ENCODE results near the gene ARHGAP42.

Gene ARHGAP42

DNA sequence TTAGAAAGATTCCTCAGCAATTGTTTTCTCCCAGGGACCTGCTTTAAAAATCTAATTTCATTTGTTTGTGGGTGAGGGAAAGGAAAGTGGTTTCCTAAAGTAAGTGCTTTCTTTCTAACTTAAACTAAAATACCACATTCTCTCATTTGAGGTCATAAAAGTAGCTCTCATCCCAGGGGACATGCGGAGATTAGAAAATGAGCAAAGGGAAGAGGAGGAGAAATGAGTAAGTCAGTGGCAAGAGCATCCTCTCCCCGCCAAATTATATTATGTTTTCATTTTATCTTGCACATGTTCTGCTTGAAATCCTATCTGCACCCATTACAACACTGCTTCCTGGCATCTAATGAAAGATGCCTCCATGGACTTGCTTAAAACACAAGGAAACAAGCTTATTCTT lies 191.4 kb downstream of the ARHGAP42 start:
- ChIA-PET POLR2A (no interaction called here), CTCF (no interaction called here)
- DNase-seq (ENCODE audit: extremely low spot score): no peak
- TF ChIP-seq, protein P1, sequence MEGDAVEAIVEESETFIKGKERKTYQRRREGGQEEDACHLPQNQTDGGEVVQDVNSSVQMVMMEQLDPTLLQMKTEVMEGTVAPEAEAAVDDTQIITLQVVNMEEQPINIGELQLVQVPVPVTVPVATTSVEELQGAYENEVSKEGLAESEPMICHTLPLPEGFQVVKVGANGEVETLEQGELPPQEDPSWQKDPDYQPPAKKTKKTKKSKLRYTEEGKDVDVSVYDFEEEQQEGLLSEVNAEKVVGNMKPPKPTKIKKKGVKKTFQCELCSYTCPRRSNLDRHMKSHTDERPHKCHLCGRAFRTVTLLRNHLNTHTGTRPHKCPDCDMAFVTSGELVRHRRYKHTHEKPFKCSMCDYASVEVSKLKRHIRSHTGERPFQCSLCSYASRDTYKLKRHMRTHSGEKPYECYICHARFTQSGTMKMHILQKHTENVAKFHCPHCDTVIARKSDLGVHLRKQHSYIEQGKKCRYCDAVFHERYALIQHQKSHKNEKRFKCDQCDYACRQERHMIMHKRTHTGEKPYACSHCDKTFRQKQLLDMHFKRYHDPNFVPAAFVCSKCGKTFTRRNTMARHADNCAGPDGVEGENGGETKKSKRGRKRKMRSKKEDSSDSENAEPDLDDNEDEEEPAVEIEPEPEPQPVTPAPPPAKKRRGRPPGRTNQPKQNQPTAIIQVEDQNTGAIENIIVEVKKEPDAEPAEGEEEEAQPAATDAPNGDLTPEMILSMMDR (IDR thresholded peaks at IDR 0.05; ENCODE audit: control extremely low read depth, extremely low read depth, low read depth, missing control alignments): no peak

DNA sequence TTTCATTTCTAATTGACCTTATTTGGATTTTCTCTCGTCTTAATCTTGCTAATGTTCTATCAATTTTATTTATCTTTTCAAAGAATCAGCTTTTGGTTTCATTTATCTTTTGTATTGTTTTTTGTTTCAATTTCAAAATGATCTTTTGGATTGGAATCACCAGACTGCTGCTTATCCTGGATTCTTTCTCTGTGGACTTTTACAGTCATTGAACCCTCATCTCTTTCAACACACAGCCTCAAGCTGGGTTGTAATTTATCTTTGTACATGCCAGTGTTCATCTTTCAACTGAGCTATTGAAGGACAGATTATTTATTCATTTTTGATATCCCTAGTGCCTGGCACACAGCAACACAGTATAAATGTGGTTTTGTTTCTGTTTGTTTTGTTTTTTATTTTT lies 195.9 kb downstream of the ARHGAP42 start:
- POLR2A ChIA-PET: no interaction called here
- no peak for DNase-seq (ENCODE audit: extremely low spot score)
- TF ChIP-seq, protein P1 (IDR thresholded peaks at IDR 0.05; ENCODE audit: control extremely low read depth, extremely low read depth, low read depth, missing control alignments): no peak
- CTCF ChIA-PET: no interaction called here

DNA sequence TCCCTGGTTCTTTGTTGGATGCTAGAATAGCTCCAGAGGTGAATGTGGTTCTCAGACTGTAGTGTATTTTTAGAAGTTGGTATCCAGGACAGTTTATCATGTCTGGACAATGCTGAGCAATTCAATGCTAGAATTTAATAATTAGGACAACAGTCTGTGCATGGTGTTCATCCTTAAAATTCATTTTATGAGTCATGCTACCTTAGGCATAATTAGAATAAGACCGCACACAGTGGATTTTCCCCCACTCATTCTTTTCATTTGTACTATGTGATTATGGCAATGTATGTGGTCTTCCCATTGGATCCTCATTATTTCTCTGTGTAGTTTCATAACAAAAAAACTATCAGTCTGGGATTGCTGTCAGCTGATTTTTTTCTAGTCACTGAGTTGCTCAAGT lies 196.7 kb downstream of the ARHGAP42 start:
- DNase-seq (ENCODE audit: extremely low spot score): no peak
- TF ChIP-seq, protein P1 (IDR thresholded peaks at IDR 0.05; ENCODE audit: control extremely low read depth, extremely low read depth, low read depth, missing control alignments): no peak
- ChIA-PET CTCF (no interaction called here), POLR2A (no interaction called here)

DNA sequence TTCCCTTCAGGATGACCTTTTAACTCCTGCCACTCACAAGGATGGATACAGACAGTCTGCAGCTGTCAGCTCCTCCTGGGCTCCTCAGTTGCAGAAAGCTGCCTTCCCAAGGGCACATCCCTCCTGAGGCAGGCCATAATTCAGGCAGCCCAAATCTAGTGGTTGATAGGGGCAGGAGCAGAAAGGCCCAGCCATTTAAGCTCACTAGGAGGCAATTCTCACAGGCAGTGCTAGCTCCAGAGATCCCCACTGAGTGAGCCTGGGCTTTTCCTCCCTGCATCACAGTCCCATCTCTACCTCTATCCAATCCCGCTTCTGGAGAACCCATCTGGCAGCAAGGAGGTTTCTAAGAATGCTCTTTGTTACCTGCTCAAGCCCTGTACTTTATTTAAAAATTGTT lies 200.6 kb downstream of the ARHGAP42 start:
- ChIA-PET CTCF (interaction anchor here (1.1 to 1.4 kb wide), 2 partner anchors 10 to 13 kb away, joined by 3 read pairs; no protein-coding TSS in a partner anchor), POLR2A (no interaction called here)
- no peak for DNase-seq (ENCODE audit: extremely low spot score)
- TF ChIP-seq, protein P1 (IDR thresholded peaks at IDR 0.05; ENCODE audit: control extremely low read depth, extremely low read depth, low read depth, missing control alignments): no peak

DNA sequence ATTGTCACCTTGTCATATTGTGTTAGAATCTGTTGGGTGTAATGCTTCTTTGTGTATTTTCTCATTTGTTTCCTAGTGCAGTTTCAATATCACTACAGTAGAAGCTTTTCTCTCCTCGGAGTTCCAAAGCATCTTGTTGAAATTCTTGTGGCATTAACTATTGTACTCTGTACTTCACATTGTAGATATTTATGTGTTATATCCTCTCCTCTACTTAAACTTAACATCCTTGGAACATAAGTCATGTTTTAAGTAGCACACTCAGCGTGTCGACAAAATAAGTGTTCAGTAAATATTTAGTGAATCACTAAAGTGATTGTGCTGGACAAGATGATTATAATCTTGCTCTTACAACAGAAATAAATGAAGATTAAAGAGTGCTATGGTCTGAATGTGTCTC lies 201.7 kb downstream of the ARHGAP42 start:
- TF ChIP-seq, protein P1 (IDR thresholded peaks at IDR 0.05; ENCODE audit: control extremely low read depth, extremely low read depth, low read depth, missing control alignments): no peak
- POLR2A ChIA-PET: no interaction called here
- CTCF ChIA-PET: no interaction called here
- DNase-seq (ENCODE audit: extremely low spot score): no peak

DNA sequence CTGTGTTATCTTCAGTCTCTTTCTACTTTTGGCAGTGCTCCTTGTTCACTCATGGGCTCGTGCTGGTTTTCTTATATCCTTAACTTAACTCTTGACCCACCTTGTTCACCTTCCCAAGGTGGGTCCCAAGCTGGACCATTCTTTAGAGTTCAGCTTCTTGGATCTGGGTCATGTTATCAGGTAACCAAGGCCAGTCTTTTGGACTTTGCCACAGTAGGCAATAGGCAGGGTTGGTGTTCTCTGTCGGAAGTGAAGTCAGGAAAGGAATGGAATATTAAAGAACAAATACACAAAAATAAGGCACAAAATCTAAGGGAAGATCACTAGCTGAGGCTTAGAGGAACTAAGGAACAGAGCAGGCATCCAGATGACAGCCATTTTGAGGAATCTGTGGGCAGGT lies 202.7 kb downstream of the ARHGAP42 start:
- ChIA-PET POLR2A (no interaction called here), CTCF (no interaction called here)
- TF ChIP-seq, protein P1 (IDR thresholded peaks at IDR 0.05; ENCODE audit: control extremely low read depth, extremely low read depth, low read depth, missing control alignments): no peak
- no peak for DNase-seq (ENCODE audit: extremely low spot score)

DNA sequence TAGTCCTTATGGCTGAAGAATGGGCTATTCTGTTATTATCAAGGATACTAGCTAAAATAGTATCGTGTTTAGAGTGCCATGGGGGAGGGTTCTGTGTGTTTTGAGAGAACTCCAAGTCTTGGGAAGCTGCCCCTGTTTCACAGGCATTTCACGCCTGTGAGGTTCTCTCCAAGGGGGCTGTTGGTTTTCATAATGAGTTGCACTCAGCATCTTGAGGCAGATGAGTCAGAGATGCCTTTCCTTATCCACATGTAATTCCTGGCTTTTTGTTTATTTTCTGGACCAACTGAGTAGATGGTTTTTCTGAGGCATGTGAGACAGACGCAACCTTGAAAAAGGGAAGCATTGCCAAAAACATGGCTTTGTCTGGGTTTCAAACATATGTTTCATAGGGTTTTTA lies 203.7 kb downstream of the ARHGAP42 start:
- ChIA-PET CTCF (no interaction called here), POLR2A (no interaction called here)
- DNase-seq (ENCODE audit: extremely low spot score): no peak
- TF ChIP-seq, protein P1 (IDR thresholded peaks at IDR 0.05; ENCODE audit: control extremely low read depth, extremely low read depth, low read depth, missing control alignments): no peak
